Fibroblast of peridontal ligament (primary cell): ENCODE measurements around the gene PHYHD1.

ENCODE experiments used
- DNase-seq: peaks from one replicate; pipeline ENCODE4 v3.0.0-alpha.2; 2010; ENCODE audit errors: extremely low read depth

PHYHD1 gene

DNA sequence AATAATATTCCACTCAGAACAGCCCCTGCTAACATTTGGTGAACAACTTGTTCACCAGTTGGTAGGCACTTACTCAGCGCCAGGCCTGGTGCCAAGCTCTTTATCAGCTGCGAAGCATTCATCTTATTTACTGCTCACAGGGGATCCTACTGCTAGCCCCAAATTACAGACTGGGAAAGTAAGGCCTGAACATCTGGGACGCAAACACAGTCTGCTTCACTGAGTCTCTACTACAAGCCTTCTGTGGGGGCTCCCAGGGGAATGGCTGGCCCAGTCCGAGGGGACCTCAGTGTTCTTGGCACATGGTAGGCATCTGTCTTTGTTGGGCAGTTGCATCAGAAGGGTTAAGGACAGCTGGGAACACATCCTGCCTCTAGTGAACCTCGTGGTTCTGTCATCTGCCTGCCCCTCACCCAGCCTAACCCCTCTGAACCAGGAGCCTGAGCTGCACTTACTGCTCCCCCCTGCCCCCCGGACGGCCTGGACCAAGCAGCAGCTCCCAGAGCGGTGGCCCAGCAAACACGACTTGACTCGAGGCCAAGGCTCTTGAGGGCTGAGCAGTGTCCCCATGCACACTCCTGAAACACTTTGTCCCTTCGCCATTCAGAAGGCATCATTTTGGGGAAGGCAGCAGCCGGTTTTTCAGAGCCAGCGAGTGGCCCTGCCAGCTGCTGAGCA, at the start of gene PHYHD1:
Gene PHYHD1 (plus strand): TSS at position 602 of the 678 bp plus-strand sequence. CDS start 1,342 bp downstream, outside the sequence.
- peak; percentile 62 for DNase-seq

DNA sequence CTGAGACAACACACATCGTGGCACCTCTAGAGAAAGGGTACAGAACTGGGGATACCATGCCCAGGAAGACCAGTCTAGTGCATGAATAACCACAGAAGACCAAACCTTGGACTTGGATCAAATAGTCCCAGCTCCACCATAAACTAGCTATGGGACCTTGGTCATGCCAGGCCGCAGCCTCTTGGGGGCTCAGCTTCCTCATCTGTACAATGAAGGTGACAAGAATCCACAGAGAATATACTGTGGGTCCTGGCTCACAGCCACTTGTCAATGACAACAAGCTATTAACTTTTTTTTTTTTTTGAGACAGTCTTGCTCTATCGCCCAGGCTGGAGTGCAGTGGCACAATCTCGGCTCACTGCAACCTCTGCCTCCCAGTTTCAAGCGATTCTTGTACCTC, 42.9 kb upstream of the PHYHD1 start:
- no peak for DNase-seq

DNA sequence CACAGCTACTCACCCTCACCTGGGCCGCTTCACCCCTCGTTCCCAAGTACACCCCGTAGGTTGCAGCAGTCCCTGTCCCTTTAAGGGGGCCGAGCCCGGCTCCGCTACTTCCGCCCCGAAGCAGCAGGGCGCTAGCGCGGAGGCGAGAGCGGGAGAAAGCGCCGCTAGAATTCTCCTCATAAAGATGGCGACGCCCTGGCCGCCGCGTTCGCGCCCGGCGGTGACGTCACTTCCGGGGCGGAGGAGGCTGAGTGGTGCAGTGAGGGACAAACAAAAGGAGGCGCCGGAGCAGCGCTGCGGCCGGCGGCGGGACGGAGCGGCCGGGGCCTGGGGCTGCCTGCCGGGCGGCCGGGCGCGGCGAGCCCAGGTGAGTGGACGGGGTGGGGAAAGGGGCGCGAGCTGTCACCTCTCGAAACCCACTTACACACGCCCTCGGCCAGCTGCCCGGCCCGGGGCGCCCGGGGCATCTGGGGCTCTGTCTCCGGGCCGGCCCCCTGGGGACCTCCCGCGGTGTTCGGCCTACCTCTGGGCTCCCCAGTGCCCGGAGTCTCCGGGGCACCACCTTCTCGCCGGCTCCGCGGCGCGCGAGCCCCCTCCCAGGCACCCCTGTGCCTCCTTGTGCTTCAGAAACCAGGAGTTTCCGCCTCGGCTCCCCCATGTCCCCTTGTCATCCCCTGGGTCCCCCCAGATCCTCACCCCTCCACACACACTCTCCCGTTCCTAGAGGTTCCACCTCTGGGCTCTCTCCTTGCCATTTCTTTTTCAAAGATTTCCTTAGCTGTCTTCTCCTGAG, 38.7 kb upstream of the PHYHD1 start, which contains the start of the genes KYAT1 and LRRC8A:
Gene KYAT1 (minus strand): TSS at position 67 of the 793 bp plus-strand sequence. CDS start 36,545 bp downstream, outside the sequence.
Gene LRRC8A (plus strand): TSS at position 250 of the 793 bp plus-strand sequence. CDS start 25,032 bp downstream, outside the sequence.
- DNase-seq, result peak; percentile 91

DNA sequence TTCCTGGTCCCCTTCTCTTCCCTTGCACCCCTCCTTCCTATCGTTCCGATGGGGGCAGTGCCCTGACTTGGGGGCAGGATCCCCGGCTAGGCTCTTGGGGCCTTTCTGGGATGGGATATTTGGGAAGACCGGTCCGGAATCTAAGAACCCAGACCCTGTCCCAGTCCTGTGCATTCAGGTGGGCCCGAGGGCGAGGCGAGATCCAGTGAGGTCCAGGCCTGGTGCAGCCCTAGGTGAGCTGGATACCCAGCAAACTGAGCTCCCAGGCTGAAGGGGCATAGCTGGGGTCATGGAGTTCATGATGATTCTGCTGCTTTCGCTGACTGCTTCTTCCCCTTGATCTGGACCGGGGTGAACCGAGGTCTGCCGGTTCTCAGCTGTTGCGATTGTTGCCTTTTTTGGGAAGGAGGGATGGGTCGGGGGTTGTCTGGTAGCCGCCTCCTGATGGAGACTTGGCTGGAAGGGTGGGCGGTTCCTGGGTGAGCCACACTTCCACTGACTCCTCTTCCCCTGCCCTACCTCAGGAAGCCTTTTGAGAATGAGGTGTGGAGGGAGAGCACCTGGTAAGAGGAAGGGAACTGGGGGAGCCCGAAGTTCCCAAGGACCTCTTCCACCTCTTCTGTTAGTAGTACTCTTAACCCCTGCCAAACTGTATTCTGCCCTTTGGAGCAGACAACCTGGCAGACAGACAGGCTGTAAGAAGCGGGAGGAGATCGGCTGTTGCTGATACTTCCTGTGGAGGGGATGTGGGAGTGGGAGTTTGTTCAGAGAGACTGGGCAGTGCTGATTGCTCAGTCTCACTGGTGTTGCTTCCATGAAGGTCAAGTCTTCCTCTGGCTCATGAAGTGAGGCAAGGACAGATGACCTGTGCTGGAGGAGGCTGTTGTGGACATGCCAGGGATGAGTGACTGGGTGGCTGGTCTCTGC, 37.8 kb upstream of the PHYHD1 start:
- DNase-seq, result no peak

DNA sequence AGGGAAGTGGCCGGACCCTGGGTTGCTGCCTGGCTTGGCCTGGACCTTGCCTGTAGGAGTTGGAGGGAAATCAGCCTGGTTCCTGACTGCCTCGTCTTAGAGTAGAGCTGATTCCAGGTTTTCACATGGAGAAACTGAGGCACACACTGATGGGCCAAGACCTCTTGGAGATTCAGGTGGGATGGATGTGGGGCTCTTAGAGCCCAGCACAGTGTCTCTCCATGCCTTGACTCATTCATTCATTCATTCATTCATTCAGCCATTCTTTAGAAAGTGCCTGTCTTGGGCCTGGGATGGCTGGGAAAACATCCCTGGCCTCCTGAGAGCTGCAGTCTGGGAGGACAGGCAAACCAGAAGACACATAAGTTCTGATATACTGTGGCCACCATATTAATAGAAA, 36.6 kb upstream of the PHYHD1 start:
- no peak for DNase-seq

DNA sequence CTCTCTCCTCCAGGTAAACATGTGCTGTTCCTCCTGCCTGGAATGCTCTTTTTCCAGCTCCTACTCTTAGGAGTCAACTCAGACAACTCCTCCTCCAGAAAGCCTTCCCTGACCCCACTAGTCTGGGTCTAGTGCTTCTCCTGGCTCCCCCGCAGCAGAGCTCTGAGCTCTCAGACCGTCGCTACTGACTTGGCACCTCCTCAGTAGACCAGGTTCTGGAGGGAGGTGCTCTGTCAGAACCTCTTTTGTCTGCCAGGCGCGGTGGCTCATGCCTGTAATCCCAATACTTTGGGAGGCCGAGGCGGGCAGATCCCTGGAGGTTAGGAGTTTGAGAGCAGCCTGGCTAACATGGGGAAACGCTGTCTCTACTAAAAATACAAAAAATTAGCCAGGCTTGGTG, 35.4 kb upstream of the PHYHD1 start:
- no peak for DNase-seq

DNA sequence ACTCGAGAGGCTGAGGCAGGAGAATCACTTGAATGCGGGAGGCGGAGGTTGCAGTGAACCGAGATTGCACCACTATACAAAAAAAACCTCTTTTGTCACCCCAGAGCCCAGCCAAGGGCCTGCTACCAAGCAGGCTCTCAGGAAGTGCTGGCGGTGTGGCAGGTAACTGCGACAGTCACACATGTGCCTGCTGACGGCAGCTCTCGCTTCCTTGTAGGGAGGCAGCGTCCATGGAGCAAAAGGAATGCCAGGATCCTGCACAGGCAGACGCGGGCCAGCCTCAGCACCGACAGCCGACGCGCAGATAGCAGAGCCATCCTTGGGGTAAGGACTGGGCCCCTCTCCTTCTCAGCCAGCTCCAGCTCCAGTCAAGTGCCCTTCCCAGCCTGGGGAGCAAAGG, 35.0 kb upstream of the PHYHD1 start:
- no peak for DNase-seq

DNA sequence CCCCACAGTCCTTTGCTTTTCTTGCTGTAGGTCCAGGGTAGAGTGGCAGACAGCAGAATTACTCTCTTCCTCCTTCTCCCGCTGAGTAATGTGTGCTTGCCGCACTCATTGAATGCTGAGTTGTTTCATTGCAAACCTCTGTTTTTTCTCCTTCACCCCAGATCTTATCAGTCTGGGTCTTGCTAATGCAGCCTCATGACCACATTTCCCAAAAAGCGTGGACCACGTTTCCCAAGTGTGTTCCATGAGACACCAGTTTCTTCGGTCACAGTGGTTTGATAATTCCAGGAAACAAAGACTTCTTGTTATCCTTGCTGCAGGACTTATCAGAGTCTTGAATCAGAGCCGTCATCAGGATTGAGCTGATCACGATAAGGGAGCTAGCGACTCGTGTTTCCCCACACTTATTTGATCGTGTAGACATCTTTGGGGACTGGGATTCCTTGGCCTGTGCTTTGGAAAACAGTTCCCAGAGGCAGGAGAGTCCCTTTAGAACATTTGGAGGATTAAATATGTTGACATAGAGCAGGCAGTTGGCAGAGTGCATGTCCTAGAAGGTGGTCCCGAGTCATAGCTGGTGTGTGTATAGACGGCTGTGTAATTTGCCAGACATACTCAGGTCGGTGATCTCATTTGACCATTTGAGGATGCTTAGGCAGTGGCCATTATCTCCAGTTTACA, 34.4 kb upstream of the PHYHD1 start:
- DNase-seq, result no peak

DNA sequence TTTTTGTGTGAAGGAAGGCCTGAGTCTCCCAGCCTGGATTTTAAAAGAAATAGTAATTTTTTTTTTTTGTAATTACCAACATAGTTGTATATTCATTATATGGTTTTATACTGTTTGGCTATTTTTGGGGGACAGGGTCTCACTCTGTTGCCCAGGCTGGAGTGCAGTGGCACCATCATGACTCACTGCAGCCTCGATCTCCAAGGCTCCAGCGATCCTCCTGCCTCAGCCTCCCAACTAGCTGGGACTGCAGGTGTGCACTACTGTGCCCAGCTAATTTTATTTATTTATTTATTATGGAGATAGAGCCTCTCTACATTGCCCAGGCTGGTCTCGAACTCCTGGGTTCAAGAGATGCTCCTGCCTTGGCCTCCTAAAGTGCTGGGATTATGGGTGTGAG, 33.7 kb upstream of the PHYHD1 start:
- no peak for DNase-seq

DNA sequence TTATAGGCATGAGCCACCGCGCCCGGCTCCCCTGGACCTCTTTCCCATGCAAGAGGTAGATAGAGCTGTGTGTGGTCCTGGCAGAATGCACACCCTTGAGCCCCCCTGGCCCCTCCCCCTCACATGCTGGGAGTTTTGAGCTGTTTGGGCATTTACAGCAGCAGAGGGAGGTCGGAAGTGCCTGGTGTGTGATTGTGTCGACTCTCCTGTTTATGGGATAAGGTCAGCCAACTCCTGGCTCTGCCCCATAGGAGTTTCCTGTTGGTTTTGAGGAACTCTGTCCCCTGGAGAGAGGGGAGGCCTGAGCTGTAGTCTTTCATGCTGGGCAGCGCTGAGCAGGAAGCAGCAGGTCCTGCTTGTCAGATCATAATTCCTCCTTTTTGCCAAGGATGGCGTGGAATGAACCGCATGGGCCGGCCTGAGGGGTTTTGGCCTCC, 32.9 kb upstream of the PHYHD1 start:
- no peak for DNase-seq

DNA sequence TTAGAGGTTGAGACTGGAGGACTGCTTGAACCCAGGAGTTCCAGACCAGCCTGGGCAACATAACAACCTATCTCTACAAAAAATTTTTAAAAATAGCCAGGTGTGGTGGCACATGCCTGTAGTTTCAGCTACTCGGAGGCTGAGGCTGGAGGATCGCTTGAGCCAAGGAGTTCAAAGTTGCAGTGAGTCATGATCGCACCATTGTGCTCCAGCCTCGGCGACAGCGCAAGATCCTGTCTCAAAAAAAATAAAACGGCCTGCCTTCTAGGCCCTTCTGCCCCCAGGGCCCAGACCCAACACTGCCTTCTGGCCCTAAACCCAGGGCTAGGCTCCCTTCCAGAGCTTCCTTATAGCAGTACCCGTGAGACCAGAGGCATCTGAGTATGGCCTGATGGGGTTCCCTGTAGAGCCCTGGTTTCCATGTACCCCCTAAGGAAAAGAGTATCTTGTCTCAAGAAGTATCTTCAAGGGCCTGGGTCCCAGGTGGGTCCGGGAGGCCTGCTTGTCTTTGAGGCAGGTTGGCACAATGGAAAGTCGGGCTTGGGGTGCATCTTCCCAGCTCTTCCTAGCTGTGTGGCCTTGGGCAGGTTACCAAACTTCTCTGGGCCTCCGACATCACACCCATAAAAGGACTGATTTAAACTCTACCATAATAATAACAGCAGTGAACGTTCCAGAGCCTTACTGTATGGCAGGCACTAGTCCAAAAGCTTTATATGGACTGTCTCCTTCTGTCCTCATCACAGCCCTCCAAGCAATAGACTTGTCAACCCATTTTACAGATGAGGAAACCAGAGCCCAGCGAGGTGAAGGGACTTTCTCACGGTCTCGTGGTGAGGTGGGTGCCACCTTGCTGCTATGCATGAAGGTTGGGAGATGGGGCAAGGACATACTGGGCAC, 29.2 kb upstream of the PHYHD1 start:
- no peak for DNase-seq

DNA sequence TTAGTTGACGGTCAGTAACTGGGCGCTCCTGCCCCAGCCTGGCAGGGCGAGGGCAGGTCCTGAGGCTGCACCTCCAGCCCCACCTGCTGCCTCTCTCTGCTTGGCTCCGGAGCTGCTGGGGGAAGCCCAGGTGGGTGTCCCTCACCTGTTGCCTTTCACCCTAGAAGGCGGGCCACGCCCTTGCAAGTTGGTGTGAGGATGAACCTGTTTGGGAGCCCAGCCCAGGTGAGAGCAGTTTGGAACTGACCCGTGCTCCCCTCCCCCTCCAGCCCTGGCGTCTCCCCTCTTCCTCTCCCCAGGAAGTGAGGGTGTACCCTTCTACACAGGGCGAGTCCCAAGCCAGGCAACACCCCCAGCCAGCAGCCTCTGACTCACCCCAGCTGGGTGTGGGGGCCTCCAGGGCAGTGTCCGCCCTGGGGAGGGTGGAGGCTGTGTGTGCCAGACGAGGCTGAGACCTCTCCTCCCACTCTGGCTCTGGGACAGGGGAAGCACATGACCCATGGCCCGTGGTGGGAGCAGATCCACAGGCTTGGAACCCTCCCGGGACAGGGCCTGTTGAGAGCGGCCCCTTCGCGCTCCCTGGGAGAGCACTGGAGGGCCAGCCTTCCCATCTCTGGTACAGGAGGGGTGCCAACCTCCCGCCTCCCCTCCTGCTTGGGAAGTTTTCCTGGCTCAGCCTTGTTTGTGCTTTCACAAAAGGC, 28.4 kb upstream of the PHYHD1 start:
- peak; percentile 93 for DNase-seq

DNA sequence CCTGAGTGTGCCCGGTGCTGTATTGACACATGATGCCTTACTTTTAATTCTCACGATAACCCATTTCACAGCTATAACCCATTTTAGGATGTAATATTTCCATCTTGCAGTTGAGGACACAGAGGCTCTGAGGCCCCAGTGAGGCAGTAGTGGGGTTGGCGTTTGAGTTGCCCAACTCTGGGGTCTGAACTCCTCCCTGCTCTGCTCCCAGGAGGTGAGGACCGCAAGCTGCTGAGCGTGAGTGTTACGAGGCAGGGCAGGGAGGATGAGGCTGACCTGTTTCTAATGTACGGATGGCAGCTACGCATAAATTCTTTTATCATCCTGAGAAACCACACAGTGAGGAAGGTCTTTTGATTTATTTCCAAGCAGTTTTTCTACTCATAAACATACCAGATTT, 27.4 kb upstream of the PHYHD1 start:
- DNase-seq, result no peak

DNA sequence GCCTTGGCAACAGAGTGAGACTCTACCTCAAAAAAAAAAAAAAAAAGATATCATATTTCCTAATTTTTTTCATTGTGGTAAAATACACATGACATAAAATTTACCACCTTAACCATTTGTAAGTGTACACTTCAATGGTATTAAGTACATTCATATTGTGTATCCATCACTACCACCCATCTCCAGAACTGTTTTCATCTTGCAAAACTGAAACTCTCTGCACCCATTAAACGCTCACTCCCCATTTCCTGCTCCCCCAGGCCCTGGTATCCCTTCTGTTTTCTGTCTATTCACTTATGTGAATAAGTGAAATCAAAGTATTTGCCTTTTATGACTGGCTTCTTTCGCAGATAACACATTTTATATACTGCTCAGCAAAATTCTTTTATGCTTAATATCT, 26.0 kb upstream of the PHYHD1 start:
- DNase-seq, result no peak

DNA sequence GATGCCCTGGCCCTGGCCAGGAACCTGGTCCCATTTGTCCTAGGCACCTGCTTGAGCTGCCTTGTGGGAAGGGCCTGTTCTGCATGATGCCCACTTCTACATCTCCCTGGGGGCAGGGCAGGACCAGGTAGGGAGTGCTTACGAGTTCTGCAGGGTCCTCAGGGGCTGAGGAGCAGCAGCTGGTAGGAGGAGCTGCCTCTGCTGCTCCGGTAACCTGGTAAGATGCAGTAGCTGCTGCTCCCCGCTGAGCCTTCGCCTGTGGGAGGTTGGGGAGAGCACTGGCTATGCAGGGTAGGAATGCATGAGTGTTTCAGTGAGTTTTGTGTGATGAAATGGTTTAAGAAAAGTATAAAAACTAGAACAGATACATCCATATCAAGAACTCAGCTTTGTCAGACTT, 25.2 kb upstream of the PHYHD1 start:
- DNase-seq, result no peak

DNA sequence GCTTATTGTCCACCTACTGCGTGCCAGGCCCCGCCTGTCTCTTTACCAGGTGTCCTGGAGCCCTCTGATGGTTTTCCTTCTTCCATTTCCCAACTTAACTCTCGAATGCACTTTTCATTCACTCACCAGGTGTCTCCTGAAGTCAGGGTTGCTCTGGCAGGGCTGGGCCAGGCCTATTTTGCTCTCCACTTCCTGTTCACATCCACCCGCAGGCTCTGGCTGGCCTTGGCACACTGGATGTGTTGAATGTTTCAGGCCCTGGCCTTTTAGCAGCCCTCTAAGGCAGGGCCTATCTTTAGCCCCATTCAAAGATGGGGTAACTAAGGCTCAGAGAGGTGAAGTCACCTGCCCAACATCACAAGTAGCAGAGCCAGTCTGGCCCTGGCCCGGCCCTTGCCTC, 22.4 kb upstream of the PHYHD1 start:
- DNase-seq, result no peak

DNA sequence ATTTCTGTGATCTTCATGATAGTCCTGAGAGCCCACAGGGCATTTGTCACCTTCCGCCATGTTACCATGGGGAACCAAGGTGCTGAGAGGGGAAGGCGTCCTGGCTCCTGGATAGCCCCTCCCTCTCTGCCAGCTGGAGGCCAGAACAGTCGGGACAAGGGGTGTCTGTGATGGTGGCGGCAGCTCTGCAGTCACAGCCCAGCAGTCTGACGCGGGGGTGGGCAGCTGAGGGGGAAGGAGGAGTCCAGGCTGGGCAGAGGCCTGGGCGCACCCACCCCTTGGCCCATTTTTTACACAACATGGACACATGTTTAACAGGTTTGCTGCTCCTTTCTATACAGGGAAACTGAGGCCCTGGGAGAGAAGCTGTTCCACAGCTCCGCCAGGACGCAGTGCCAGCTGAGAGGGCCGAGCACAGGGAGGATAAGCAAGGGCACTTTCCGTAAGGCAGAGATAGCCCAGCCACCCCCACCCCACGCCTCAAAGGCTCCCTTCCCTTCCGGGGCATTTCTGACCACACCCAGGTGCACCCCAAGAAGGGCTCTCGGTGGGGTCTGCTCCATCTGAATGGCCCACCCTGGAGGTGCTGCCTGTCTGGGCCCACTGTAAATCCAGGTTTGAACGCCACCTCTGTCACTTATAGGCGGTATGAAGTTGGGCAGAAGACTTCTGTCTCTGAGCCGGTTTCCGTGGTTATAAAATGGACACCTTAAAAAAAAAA, 21.8 kb upstream of the PHYHD1 start:
- no peak for DNase-seq

DNA sequence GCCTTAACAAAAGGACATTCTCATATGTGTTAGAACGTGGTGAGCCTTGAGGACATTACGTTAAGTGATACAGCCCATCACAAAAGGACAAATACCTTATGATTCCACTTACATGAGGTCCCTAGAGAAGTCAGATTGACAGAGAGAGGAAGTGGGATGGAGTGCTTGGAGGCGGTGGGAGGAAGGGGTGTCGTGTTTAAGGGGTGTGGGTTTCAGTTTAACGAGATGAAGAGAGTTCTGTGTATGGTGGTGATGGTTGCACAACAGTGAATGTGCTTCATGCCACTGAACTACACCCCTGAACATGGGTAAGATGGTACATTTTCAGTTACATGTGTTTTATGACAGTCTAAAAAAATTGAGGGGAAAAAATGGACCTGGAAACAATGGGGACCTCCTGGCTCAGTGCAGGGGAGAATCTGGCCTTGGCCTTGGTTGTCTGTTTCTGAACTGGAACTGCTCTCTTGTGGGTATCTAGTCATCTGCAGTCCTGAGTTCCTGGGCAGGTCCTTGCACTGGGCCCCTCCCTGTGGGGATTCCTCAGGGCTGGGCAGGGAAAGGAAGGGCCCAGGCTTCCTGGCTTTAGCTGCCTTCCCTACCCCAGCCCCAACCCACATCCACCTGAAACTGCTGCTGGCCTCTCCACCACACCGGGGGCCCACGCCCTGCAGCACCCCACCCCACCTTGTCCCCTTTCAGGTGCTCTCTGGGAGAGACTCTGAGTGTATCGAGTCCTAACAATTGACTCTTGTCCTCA, 21.0 kb upstream of the PHYHD1 start:
- no peak for DNase-seq
